ENCODE results near the gene KIF3B.
"Not testable (repeated sequence)": the region's sequence is repeated elsewhere in the genome, so short reads cannot be mapped to it uniquely, and the experiment has no call there.

KIF3B gene

GRCh38 chr20:32249030-32249738 lies 28.3 kb upstream of the KIF3B start:
- DNase-seq = peak; percentile 70

- DNase-seq = no peak
Observed at GRCh38 chr20:32251470-32251869, 26.0 kb upstream of the KIF3B start.

- no peak for DNase-seq
Observed at GRCh38 chr20:32252189-32252588, 25.3 kb upstream of the KIF3B start.

GRCh38 chr20:32260973-32261372 lies 16.5 kb upstream of the KIF3B start:
- not testable (repeated sequence) for DNase-seq

- DNase-seq = no peak
Observed at GRCh38 chr20:32261644-32262043, 15.8 kb upstream of the KIF3B start.

- DNase-seq = no peak
Observed at GRCh38 chr20:32263398-32263954, 14.0 kb upstream of the KIF3B start.

GRCh38 chr20:32271620-32272019 lies 5.8 kb upstream of the KIF3B start:
- no peak for DNase-seq

- no peak for DNase-seq
Observed at GRCh38 chr20:32274359-32274758, 3.1 kb upstream of the KIF3B start.

- not testable (repeated sequence) for DNase-seq
Observed at GRCh38 chr20:32275163-32275562, 2.3 kb upstream of the KIF3B start.

GRCh38 chr20:32278199-32278643 lies 770 bp downstream of the KIF3B start:
- DNase-seq = peak; percentile 13

- DNase-seq = no peak
Observed at GRCh38 chr20:32281711-32282110, 4.3 kb downstream of the KIF3B start.

GRCh38 chr20:32282461-32282860 lies 5.0 kb downstream of the KIF3B start:
- no peak for DNase-seq

- peak; percentile 13 for DNase-seq
Observed at GRCh38 chr20:32285082-32285620, 7.7 kb downstream of the KIF3B start.

GRCh38 chr20:32285621-32286371 lies 8.3 kb downstream of the KIF3B start:
- DNase-seq = peak; percentile 76

GRCh38 chr20:32287231-32287638 lies 9.8 kb downstream of the KIF3B start:
- DNase-seq = no peak

- no peak for DNase-seq
Observed at GRCh38 chr20:32288225-32288849, 10.9 kb downstream of the KIF3B start.

GRCh38 chr20:32289299-32289660 lies 11.8 kb downstream of the KIF3B start:
- DNase-seq = not testable (repeated sequence)

- no peak for DNase-seq
Observed at GRCh38 chr20:32289661-32290431, 12.4 kb downstream of the KIF3B start.

GRCh38 chr20:32291166-32291565 lies 13.7 kb downstream of the KIF3B start:
- DNase-seq = no peak

- DNase-seq = no peak
Observed at GRCh38 chr20:32292548-32292947, 15.1 kb downstream of the KIF3B start.

GRCh38 chr20:32294071-32294470 lies 16.6 kb downstream of the KIF3B start:
- DNase-seq = no peak

- no peak for DNase-seq
Observed at GRCh38 chr20:32296412-32296811, 19.0 kb downstream of the KIF3B start.

Measured in CD4-positive, alpha-beta T cell treated with Interleukin-21 for 1 hour (primary cell).